Adipocyte (in vitro differentiated cells): ENCODE data around the gene CD226.
"Not testable (repeated sequence)": the region's sequence is repeated elsewhere in the genome, so short reads cannot be mapped to it uniquely, and the experiment has no call there.

ENCODE experiments used
- DNase-seq: peaks from one replicate; pipeline ENCODE4 v3.0.0-alpha.2; 2015; ENCODE audit warnings: low read depth
- H3K27me3 ChIP-seq: replicated peaks from 2 replicates; pipeline ENCODE4 v1.7.0; 2013; ENCODE audit warnings: mild to moderate bottlenecking, low read length, moderate library complexity; ENCODE audit not compliant: control insufficient read depth, insufficient read depth
- H3K36me3 ChIP-seq: 2 replicates; pipeline ENCODE4 v1.7.0; 2013; ENCODE audit warnings: low read length, mild to moderate bottlenecking, moderate library complexity; ENCODE audit not compliant: control insufficient read depth, insufficient read depth, severe bottlenecking
- H3K4me1 ChIP-seq: 2 replicates; pipeline ENCODE4 v1.7.0; 2013; ENCODE audit warnings: mild to moderate bottlenecking, low read length, moderate library complexity; ENCODE audit not compliant: control insufficient read depth, insufficient read depth
- H3K4me3 ChIP-seq: 2 replicates; pipeline ENCODE4 v1.7.0; 2013; ENCODE audit warnings: mild to moderate bottlenecking, low read length, moderate library complexity
- H3K9ac ChIP-seq: 2 replicates; pipeline ENCODE4 v1.7.0; 2013; ENCODE audit warnings: mild to moderate bottlenecking, low read length, moderate library complexity
- H3K9me3 ChIP-seq: 2 replicates; pipeline ENCODE4 v1.7.0; 2013; ENCODE audit warnings: mild to moderate bottlenecking, low read length, moderate library complexity; ENCODE audit not compliant: control insufficient read depth

The CD226 gene

DNA sequence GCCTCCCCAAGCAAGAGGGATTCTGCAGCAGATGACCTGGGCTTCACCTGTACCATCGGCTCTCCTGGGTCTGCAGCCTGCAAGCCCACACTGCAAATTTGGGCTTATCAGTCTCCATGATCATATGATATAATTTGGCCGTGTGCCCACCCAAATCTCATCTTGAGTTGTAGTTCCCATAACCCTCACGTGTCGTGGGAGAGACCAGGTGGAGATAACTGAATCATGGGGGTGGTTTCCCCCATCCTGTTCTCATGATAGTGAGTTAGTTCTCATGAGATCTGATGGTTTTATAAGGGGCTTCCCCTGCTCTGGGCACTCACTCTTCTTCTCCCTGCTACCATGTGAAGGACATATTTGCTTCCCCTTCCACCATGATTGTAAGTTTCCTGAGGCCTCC lies 7.9 kb downstream of the CD226 start:
- H3K4me3 ChIP-seq, H3K4me1 ChIP-seq, H3K36me3 ChIP-seq, H3K27me3 ChIP-seq, DNase-seq, H3K9ac ChIP-seq, H3K9me3 ChIP-seq: not testable (repeated sequence)

GRCh38 chr18:69936191-69936558 lies 11.5 kb downstream of the CD226 start:
- H3K36me3 ChIP-seq, result no peaks in the 10 kb centered on the region
- DNase-seq, result peak; percentile 15
- no peaks in the 10 kb centered on the region for H3K4me1 ChIP-seq
- H3K9ac ChIP-seq, result no peak overlapping the region
- H3K27me3 ChIP-seq, result no peaks in the 10 kb centered on the region
- no peak overlapping the region for H3K4me3 ChIP-seq
- no peaks in the 10 kb centered on the region for H3K9me3 ChIP-seq

GRCh38 chr18:69935319-69936190 lies 12.1 kb downstream of the CD226 start:
- Histone ChIP-seq H3K4me1 (no peaks in the 10 kb centered on the region), H3K9me3 (no peaks in the 10 kb centered on the region), H3K4me3 (no peak overlapping the region), H3K27me3 (no peaks in the 10 kb centered on the region), H3K36me3 (no peaks in the 10 kb centered on the region), H3K9ac (no peak overlapping the region)
- no peak for DNase-seq

GRCh38 chr18:69934601-69935265 lies 12.9 kb downstream of the CD226 start:
- Histone ChIP-seq H3K36me3 (no peaks in the 10 kb centered on the region), H3K27me3 (no peaks in the 10 kb centered on the region), H3K9ac (no peak overlapping the region), H3K4me1 (no peaks in the 10 kb centered on the region), H3K4me3 (no peak overlapping the region), H3K9me3 (no peaks in the 10 kb centered on the region)
- DNase-seq, result no peak

DNA sequence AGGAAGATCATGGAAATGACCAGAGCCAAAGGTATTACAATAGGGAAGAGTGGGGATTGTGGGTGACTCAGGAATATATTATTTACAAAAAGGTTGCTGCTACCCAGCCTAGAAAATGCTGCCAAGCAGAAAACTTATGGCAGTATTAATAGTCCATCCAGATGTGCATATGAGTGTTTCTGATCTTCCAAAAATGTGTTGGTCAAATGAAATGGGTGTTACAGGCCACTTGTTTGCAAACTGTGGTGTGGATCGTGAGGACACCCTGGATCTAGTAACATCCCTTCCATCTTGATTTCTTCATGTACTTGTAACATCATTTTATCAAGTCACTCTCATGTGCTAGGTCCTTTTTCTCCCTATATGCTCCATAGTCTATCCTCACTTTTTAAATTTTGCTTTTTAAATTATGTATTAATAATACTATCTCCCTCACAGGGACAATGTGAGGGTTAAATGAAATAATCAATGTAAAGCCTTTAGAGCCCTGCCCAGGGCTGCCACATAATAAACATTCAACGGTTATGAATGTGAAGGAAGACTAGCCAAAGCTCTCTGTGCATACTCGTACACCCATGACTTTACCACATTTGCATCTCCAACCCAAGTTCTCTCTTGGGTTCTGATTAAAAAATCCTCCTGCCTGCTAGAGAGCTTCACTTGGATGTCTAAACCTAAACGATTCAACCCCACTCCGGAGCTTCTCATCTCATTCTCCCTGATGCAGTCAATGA lies 18.5 kb downstream of the CD226 start:
- Histone ChIP-seq H3K9me3 (no peaks in the 10 kb centered on the region), H3K9ac (no peak overlapping the region), H3K4me3 (no peak overlapping the region), H3K27me3 (no peaks in the 10 kb centered on the region), H3K4me1 (no peaks in the 10 kb centered on the region), H3K36me3 (no peaks in the 10 kb centered on the region)
- DNase-seq, result no peak

- H3K9me3 ChIP-seq, result no peaks in the 10 kb centered on the region
- no peaks in the 10 kb centered on the region for H3K36me3 ChIP-seq
- H3K4me3 ChIP-seq, result no peak overlapping the region
- peak; percentile 21 for DNase-seq
- no peaks in the 10 kb centered on the region for H3K27me3 ChIP-seq
- no peaks in the 10 kb centered on the region for H3K4me1 ChIP-seq
- no peak overlapping the region for H3K9ac ChIP-seq
These were observed 31.3 kb downstream of the CD226 start for GRCh38 chr18:69916412-69916811.

- no peaks in the 10 kb centered on the region for H3K9me3 ChIP-seq
- no peak for DNase-seq
- H3K27me3 ChIP-seq, result no peaks in the 10 kb centered on the region
- no peaks in the 10 kb centered on the region for H3K4me1 ChIP-seq
- H3K4me3 ChIP-seq, result no peak overlapping the region
- no peak overlapping the region for H3K9ac ChIP-seq
- no peaks in the 10 kb centered on the region for H3K36me3 ChIP-seq
These were observed 38.8 kb downstream of the CD226 start for GRCh38 chr18:69908838-69909237.

DNA sequence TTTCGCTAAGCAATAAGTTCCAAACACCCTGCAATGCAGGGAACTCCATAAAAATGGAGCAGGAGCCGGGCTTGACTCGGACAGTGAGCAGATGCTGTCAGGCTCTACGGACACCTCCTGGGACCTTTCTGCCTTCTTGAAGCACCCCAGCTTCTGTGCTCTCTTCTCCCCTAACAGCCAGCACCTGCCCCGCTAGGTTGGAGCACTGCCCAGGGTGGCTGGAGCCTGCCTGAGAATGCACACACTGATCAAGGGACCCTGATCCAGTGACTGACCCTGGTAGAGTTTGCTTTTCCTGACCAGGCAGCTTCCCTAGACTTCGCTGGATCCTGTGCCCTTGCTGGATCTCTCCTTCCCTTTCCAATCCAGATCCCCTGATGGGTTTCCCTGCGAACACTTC lies 40.9 kb downstream of the CD226 start:
- no peaks in the 10 kb centered on the region for H3K27me3 ChIP-seq
- H3K4me1 ChIP-seq, result no peaks in the 10 kb centered on the region
- no peaks in the 10 kb centered on the region for H3K9me3 ChIP-seq
- H3K36me3 ChIP-seq, result no peaks in the 10 kb centered on the region
- no peak overlapping the region for H3K9ac ChIP-seq
- DNase-seq, result no peak
- no peak overlapping the region for H3K4me3 ChIP-seq

- H3K9ac ChIP-seq, result no peak overlapping the region
- H3K9me3 ChIP-seq, result no peaks in the 10 kb centered on the region
- H3K4me1 ChIP-seq, result no peaks in the 10 kb centered on the region
- DNase-seq, result no peak
- no peaks in the 10 kb centered on the region for H3K27me3 ChIP-seq
- no peak overlapping the region for H3K4me3 ChIP-seq
- no peaks in the 10 kb centered on the region for H3K36me3 ChIP-seq
These were observed 46.7 kb downstream of the CD226 start for GRCh38 chr18:69900941-69901340.

DNA sequence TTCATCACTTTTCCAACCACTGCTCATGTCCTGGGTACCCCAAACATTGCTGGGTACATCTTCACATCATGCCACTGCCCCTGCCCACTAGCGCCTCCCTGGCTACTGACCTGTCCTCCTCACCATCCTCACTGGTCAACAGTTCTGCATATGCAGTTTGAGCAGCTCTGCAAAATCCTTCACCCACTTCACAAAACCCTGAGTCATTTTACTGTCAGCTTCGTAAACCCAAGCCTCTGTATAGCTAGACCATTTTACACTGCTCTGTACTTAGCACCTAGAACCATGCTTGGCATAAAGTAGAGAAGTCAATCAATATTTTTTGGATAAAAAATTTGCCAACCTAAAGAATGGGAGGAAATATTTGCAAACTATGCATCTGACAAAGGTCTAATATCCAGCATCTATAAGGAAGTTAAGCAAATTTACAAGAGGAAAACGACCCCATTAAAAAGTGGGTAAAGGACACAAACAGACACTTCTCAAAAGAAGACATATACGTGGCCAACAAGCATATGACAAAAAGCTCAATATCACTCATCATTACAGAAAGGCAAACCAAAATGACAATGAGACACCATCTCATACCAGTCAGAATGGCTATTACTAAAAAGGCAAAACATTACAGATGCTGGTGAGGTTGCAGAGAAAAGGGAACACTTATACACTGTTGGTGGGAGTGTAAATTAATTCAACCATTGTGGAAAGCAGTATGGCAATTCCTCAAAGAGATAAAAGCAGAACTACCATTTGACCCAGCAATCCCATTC lies 48.3 kb downstream of the CD226 start:
- H3K36me3 ChIP-seq, H3K9ac ChIP-seq, H3K9me3 ChIP-seq, H3K4me3 ChIP-seq, H3K4me1 ChIP-seq, H3K27me3 ChIP-seq, DNase-seq: not testable (repeated sequence)
